Adrenal gland (tissue), 12 donors: ENCODE results near the gene ARHGAP18. TPM values are rescaled to one million over a fixed set of nuclear protein-coding genes. Genes with fewer than 3 reads are reported as not detected.

Experiments
- DNase-seq, 7 donors: peaks; one replicate each; pipeline ENCODE4 v3.0.0-alpha.2; 2019 to 2020
- H3K27ac ChIP-seq, 5 donors: fragments of 200-600 bp; sonication (generic) in 4 of 5; 1 replicate in 3 of 5; 2 replicates in 2 of 5; pipeline versions ENCODE4 v1.5.1 to v1.8.0; 2016 to 2020; ENCODE audit warnings: mild to moderate bottlenecking in 1 of 5
- H3K27me3 ChIP-seq: fragments of 200-600 bp; 2 replicates; pipeline ENCODE4 v1.8.0; 2021
- H3K36me3 ChIP-seq, 2 donors: fragments of 200-600 bp; replicated peaks in 1 of 2; 1 replicate in 1 of 2; 2 replicates in 1 of 2; pipeline versions ENCODE4 v1.5.1 to v1.8.0; 2018 to 2022
- H3K4me1 ChIP-seq, 2 donors: fragments of 200-600 bp; replicated peaks in 1 of 2; 1 replicate in 1 of 2; 2 replicates in 1 of 2; pipeline versions ENCODE4 v1.5.1 to v1.8.0; 2018 to 2021
- H3K4me3 ChIP-seq, 4 donors: fragments of 200-600 bp; sonication (generic) in 3 of 4; one replicate each; pipeline ENCODE4 v1.5.1; 2016 to 2018
- H3K9me3 ChIP-seq, 3 donors: fragments of 200-600 bp; sonication (generic) in 1 of 3; replicated peaks in 1 of 3; 1 replicate in 2 of 3; 2 replicates in 1 of 3; pipeline versions ENCODE4 v1.5.1 to v1.8.0; 2016 to 2021
- CTCF ChIP-seq, 6 experiments: fragments of 450-650 bp in 4 of 6; fragments of 200-600 bp in 2 of 6; sonication (generic) in 1 of 6; IDR thresholded peaks; 1 replicate in 5 of 6; 2 replicates in 1 of 6; pipeline versions ENCODE4 v1.5.1 to v1.8.0; 2016 to 2021; ENCODE audit warnings: antibody characterized with exemption in 6 of 6, mild to moderate bottlenecking in 2 of 6, moderate library complexity in 1 of 6
- POLR2A ChIP-seq, 2 donors: fragments of 450-650 bp; IDR thresholded peaks; one replicate each; pipeline ENCODE4 v1.6.1; 2017; ENCODE audit warnings: antibody characterized with exemption in 2 of 2, mild to moderate bottlenecking in 2 of 2, moderate library complexity in 1 of 2
- WGBS, 4 donors: extraction: QIAGEN DNeasy Blood & Tissue Kit in 2 of 4; methylation state at CpG; one replicate each; pipeline versions ENCODE4 v1.1.5 to v1.1.7; 2013 to 2017; 5-methylcytosine and 5-hydroxymethylcytosine counted together
- intact Hi-C, 2 donors: fragments of 100-400 bp; cut with DNase I; formaldehyde crosslinking; loops; one replicate each; pipeline versions ENCODE4 v1.14.1 to v1.15.0; 2022 to 2023
- polyA plus RNA-seq, 3 donors: library from polyadenylated mRNA; stranded (reverse); fragments of 200-250 nt in 2 of 3; fragments of 350-450 nt in 1 of 3; fragmentation: Illumina TruSeq in 1 of 3; extraction: RNeasy Lipid Tissue Mini Kit (QIAGEN cat#74804) in 1 of 3; gene quantifications; one replicate each; pipeline ENCODE4 v1.2.3, GENCODE V29; 2013 to 2014
- total RNA-seq, 9 donors: library from RNA; depleted of rRNA in 4 of 9; stranded (reverse); fragments of >200 nt in 4 of 9; fragments of 120-200 nt in 1 of 9; fragmentation: NEBNext Ultra II Directional in 1 of 9; extraction: Animal tissue kit (Norgen Biotek cat#: 25700) in 1 of 9; gene quantifications; one replicate each; pipeline versions ENCODE4 v1.1.0 to v1.2.4, GENCODE V29; 2013 to 2023
- donor health status: healthy with polysubstance abuse.
- donor health status: Bipolar disorder and iron deficiency.
- donor health status: DM: yes; HTN: yes; CAD: no.
- donor health status: DM: no; HTN: no; CAD: no.
- donor health status: DM: no; HTN: no; CAD: no.
- donor health status: DM: yes; HTN: yes; CAD: no.

The ARHGAP18 gene
- total and polyA plus RNA-seq, 12 donors = 22.0 to 101 (median 75.8) TPM

GRCh38 chr6:129546702-129547101, 163.3 kb downstream of the ARHGAP18 start:
- no peaks in the 10 kb centered on the region for H3K27me3 ChIP-seq
- no peak for TF ChIP-seq CTCF (IDR thresholded peaks at IDR 0.05)
- no peak for TF ChIP-seq POLR2A (IDR thresholded peaks at IDR 0.05)
- H3K36me3 ChIP-seq = no peaks in the 10 kb centered on the region
- no peak overlapping the region for H3K27ac ChIP-seq
- no peaks in the 10 kb centered on the region for H3K4me1 ChIP-seq
- no peaks in the 10 kb centered on the region for H3K9me3 ChIP-seq
- 86 to 89% (median 87%) methylated on average over 4 of the region's 4 CpGs for WGBS, 4 donors
- DNase-seq = no peak
- H3K4me3 ChIP-seq = no peak overlapping the region
- intact Hi-C loops = no loop called here

DNA sequence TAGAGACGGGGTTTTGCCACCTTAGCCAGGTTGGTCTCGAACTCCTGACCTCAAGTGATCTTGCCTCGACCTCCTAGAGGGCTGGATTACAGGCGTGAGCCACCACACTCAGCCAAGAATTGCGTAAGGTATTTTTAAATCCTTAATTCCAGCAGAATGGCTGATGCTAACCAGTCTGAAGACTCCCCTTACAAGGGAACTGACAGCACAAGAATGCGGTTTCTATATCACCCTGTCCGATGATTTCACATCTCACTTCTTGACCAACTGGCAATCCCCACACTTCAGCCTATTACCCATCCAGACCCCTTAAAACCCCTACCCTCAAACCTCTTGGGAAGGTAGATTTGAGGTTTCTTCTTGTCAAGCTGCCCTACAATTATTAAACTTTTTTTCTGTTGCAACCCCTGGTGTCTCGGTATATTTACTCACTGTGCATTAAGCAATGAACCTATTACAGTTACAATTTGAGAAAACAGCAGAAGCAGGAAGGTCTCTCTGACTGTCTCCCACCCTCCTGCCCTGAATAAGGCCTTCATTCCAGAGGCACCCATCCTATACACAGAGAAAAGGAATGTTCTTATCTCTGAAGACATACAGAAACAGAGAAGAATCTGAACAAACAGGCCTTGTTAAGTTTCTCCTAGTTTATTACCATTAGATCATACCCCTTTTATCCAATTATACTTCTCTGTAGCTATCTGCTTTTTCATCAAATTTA, 164.9 kb downstream of the ARHGAP18 start:
- H3K27me3 ChIP-seq = no peaks in the 10 kb centered on the region
- H3K9me3 ChIP-seq = no peaks in the 10 kb centered on the region
- H3K36me3 ChIP-seq = no peaks in the 10 kb centered on the region
- TF ChIP-seq POLR2A (IDR thresholded peaks at IDR 0.05) = no peak
- TF ChIP-seq CTCF (IDR thresholded peaks at IDR 0.05) = no peak
- intact Hi-C loops = no loop called here
- no peak overlapping the region for H3K27ac ChIP-seq
- no peaks in the 10 kb centered on the region for H3K4me1 ChIP-seq
- DNase-seq = no peak
- 95 to 97% (median 97%) methylated on average over 8 of the region's 8 CpGs for WGBS, 4 donors
- no peak overlapping the region for H3K4me3 ChIP-seq

DNA sequence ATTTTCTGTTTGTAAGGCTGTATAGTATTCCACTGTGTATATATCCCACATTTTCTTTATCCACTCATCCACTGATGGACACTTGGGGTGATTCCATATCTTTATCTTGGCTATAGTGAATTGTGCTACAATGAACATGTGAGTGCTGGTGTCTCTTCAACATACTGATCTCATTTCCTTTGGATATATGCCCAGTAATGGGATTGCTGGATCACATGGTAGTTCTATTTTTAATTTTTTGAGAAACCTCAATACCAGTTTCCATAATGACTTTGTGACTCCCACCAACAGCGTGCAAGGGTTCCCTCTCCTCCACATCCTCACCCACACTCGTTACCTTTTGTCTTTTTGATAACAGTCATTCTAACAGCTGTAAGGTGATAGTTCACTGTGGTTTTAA, 166.0 kb downstream of the ARHGAP18 start:
- intact Hi-C loops = no loop called here
- TF ChIP-seq POLR2A (IDR thresholded peaks at IDR 0.05) = no peak
- no peak for TF ChIP-seq CTCF (IDR thresholded peaks at IDR 0.05)
- DNase-seq = no peak
- no peaks in the 10 kb centered on the region for H3K4me1 ChIP-seq
- H3K27me3 ChIP-seq = no peaks in the 10 kb centered on the region
- H3K27ac ChIP-seq = no peak overlapping the region
- no peak overlapping the region for H3K4me3 ChIP-seq
- no peaks in the 10 kb centered on the region for H3K9me3 ChIP-seq
- 73 to 85% (median 83%) methylated on average over 2 of the region's 2 CpGs for WGBS, 4 donors
- H3K36me3 ChIP-seq = no peaks in the 10 kb centered on the region

DNA sequence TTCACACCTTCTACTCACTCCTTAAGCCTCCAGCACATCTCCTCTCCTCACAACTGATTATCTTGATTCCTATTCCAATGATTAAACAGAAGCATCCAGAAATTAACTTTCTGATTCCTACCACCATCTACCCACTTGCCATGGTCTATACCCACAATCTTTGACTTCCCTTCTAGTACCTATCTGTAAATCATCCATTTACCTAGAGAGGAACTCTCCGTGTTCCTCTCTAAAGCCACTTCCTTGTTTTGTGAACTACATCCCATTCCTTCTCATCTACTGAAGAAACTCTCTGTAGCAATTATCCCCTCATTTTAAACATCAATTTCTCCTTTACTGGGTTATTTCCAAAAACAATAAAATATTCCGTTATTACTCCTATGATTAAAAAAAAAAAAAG, 167.3 kb downstream of the ARHGAP18 start:
- Histone ChIP-seq H3K4me3 (no peak overlapping the region), H3K9me3 (no peaks in the 10 kb centered on the region), H3K27me3 (no peaks in the 10 kb centered on the region), H3K27ac (no peak overlapping the region), H3K4me1 (no peaks in the 10 kb centered on the region), H3K36me3 (no peaks in the 10 kb centered on the region)
- intact Hi-C loops = no loop called here
- DNase-seq = no peak
- 58 to 73% (median 68%) methylated on average over 2 of the region's 2 CpGs for WGBS, 4 donors
- no peak for TF ChIP-seq POLR2A (IDR thresholded peaks at IDR 0.05)
- TF ChIP-seq CTCF (IDR thresholded peaks at IDR 0.05) = no peak
